GM12878 (cell line): Measurements from ENCODE around the gene MICAL3. TPM values are rescaled to one million over a fixed set of nuclear protein-coding genes. Genes with fewer than 3 reads are reported as not detected.

ENCODE experiments used
- ATF7 ChIP-seq: fragments of 450-650 bp; IDR thresholded peaks from 2 replicates; pipeline ENCODE4 v1.6.1; 2016; ENCODE audit warnings: low read depth, mild to moderate bottlenecking
- CEBPB ChIP-seq, 2 experiments: fragments of 150-350 bp in 1 of 2; IDR thresholded peaks; 2 replicates each; pipeline ENCODE4 v1.6.1; 2012 to 2014; ENCODE audit warnings: low read depth in 2 of 2, low read length in 2 of 2, borderline replicate concordance in 1 of 2, inconsistent platforms in 1 of 2
- DPF2 ChIP-seq: fragments of 450-650 bp; IDR thresholded peaks from 2 replicates; pipeline ENCODE4 v1.6.1; 2017; ENCODE audit warnings: mild to moderate bottlenecking
- EGR1 ChIP-seq, 2 experiments: IDR thresholded peaks; 1 replicate in 1 of 2; 2 replicates in 1 of 2; pipeline ENCODE4 v1.6.1; 2011 to 2012; ENCODE audit warnings: low read depth in 2 of 2, low read length in 2 of 2, borderline replicate concordance in 1 of 2, mild to moderate bottlenecking in 1 of 2, moderate library complexity in 1 of 2
- JUND ChIP-seq: IDR thresholded peaks from 2 replicates; pipeline ENCODE4 v1.6.1; 2012; ENCODE audit warnings: low read depth, mild to moderate bottlenecking, low read length, improper control_type of control experiment, moderate library complexity
- NFXL1 ChIP-seq: fragments of 450-650 bp; IDR thresholded peaks from 2 replicates; pipeline ENCODE4 v1.6.1; 2017; ENCODE audit warnings: antibody characterized with exemption, mild to moderate bottlenecking, borderline replicate concordance
- POU2F2 ChIP-seq: IDR thresholded peaks from 3 replicates; pipeline ENCODE4 v1.6.1; 2011; ENCODE audit warnings: low read depth, mild to moderate bottlenecking, low read length, borderline replicate concordance
- RAD21 ChIP-seq: IDR thresholded peaks from 2 replicates; pipeline ENCODE4 v1.6.1; 2011; ENCODE audit warnings: mild to moderate bottlenecking, low read depth, low read length, moderate library complexity; ENCODE audit not compliant: insufficient read depth
- RCOR1 ChIP-seq: conservative IDR thresholded peaks from 2 replicates; pipeline ENCODE4 v1.6.1; 2012; ENCODE audit warnings: low read depth, low read length, improper control_type of control experiment
- RFX5 ChIP-seq: IDR thresholded peaks from 2 replicates; pipeline ENCODE4 v1.6.1; 2011; ENCODE audit warnings: low read depth, low read length, improper control_type of control experiment
- SMC3 ChIP-seq: IDR thresholded peaks from 2 replicates; pipeline ENCODE4 v1.6.1; 2011; ENCODE audit warnings: low read length, improper control_type of control experiment, borderline replicate concordance
- SPI1 ChIP-seq: IDR thresholded peaks from 2 replicates; pipeline ENCODE4 v1.6.1; 2011; ENCODE audit warnings: low read depth, mild to moderate bottlenecking, low read length, moderate library complexity, borderline replicate concordance; ENCODE audit not compliant: insufficient read depth
- SREBF2 ChIP-seq: IDR thresholded peaks from 2 replicates; pipeline ENCODE4 v1.6.1; 2012; ENCODE audit warnings: mild to moderate bottlenecking, low read length
- STAT1 ChIP-seq: fragments of 450-650 bp; conservative IDR thresholded peaks from 2 replicates; pipeline ENCODE4 v1.6.1; 2014; ENCODE audit warnings: antibody characterized with exemption, mild to moderate bottlenecking
- TAF1 ChIP-seq: IDR thresholded peaks from 2 replicates; pipeline ENCODE4 v1.6.1; 2011; ENCODE audit warnings: mild to moderate bottlenecking, low read depth, low read length, borderline replicate concordance
- TARDBP ChIP-seq: IDR thresholded peaks from 2 replicates; pipeline ENCODE4 v1.6.1; 2016; ENCODE audit warnings: borderline replicate concordance
- TCF3 ChIP-seq: IDR thresholded peaks from 2 replicates; pipeline ENCODE4 v1.6.1; 2012; ENCODE audit warnings: low read depth, mild to moderate bottlenecking, low read length, borderline replicate concordance; ENCODE audit not compliant: insufficient read depth
- ZNF207 ChIP-seq: fragments of 450-650 bp; IDR thresholded peaks from 2 replicates; pipeline ENCODE4 v1.6.1; 2014; ENCODE audit warnings: antibody characterized with exemption, mild to moderate bottlenecking, borderline replicate concordance
- polyA plus RNA-seq, 11 experiments: library from polyadenylated mRNA; depleted of rRNA in 4 of 11; unstranded in 6 of 11; stranded (reverse) in 5 of 11; fragments of >200 nt; fragmentation: Nextera tagmentation in 4 of 11; fragmentation: Illumina TruSeq in 1 of 11; extraction: Ambion mirVana in 4 of 11; extraction: Trizol in 1 of 11; gene quantifications; 1 replicate in 1 of 11; 2 replicates in 10 of 11; pipeline versions ENCODE4 v1.2.1 to v1.2.3, GENCODE V29; 2011 to 2016; ENCODE audit warnings: inconsistent platforms in 2 of 11, missing spikeins in 2 of 11, low read depth in 1 of 11
- total RNA-seq, 4 experiments: library from RNA; depleted of rRNA in 3 of 4; stranded (reverse); fragments of >200 nt in 3 of 4; fragmentation: Illumina TruSeq in 1 of 4; extraction: Trizol in 1 of 4; gene quantifications; 2 replicates each; pipeline versions ENCODE4 v1.2.1 to v1.2.3, GENCODE V29; 2013 to 2021
- TF ChIP-seq, protein P1 (sequence below): IDR thresholded peaks from 2 replicates; pipeline ENCODE4 v1.6.1; 2012; ENCODE audit warnings: low read depth, low read length, improper control_type of control experiment
- TF ChIP-seq, protein P2 (sequence below): fragments of 450-650 bp; formaldehyde crosslinking; IDR thresholded peaks from 2 replicates; pipeline ENCODE4 v1.4.0; 2020; ENCODE audit warnings: mild to moderate bottlenecking, moderate library complexity
- TF ChIP-seq, protein P3 (sequence below): fragments of 450-650 bp; IDR thresholded peaks from 2 replicates; pipeline ENCODE4 v1.6.1; 2014; ENCODE audit warnings: mild to moderate bottlenecking

MICAL3 gene
- total and polyA plus RNA-seq, 10 of the 15 experiments (the other 5 are each of a cell fraction or from before 2014, with no cell fraction given): 2.6 to 92.2 (median 24.0) TPM

DNA sequence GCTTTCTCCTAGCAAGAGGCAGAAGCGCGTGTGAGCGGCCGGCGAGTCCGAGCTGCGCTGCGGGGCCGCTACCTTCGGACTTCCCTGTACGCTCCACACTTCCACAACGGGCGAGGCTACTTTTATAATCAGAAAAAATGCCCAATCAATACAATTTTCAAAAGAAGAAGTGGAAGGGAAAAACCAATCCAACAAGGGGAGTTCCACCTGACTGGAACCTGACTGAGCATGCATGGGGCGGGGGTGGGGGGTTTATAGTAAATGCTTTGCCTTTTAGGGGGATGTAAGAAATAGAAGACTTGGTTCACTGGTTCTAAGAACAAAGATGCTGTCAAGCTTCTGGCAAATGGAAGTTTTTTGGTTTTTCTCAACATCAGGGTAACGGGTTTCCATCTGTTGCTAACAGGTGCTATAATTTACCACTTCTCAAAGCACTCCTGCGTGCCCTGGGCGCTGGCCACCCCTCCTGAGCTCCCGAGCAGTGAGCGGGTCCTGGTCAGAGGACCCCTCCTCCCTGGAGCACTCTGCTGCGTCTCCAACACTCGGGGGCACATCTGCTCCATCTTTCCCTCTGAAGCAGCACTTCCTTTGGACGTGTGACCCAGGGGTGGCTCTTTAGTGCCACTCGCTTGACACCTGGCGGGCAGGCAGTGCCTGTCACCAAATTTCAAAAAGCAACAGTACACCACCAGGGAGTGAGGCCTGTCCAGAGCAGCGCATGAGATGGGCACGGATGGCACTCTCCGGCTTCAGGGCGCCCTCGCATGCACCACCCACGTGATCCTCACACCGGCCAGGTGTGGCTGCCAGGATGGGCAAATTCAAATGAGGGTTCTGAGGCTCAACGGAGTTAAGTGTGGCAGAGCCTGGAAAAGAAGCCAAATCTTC lies 228.5 kb downstream of the MICAL3 start (continued):
- TF ChIP-seq, protein P1, sequence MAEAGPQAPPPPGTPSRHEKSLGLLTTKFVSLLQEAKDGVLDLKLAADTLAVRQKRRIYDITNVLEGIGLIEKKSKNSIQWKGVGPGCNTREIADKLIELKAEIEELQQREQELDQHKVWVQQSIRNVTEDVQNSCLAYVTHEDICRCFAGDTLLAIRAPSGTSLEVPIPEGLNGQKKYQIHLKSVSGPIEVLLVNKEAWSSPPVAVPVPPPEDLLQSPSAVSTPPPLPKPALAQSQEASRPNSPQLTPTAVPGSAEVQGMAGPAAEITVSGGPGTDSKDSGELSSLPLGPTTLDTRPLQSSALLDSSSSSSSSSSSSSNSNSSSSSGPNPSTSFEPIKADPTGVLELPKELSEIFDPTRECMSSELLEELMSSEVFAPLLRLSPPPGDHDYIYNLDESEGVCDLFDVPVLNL: no peak
- TF ChIP-seq, protein P2, sequence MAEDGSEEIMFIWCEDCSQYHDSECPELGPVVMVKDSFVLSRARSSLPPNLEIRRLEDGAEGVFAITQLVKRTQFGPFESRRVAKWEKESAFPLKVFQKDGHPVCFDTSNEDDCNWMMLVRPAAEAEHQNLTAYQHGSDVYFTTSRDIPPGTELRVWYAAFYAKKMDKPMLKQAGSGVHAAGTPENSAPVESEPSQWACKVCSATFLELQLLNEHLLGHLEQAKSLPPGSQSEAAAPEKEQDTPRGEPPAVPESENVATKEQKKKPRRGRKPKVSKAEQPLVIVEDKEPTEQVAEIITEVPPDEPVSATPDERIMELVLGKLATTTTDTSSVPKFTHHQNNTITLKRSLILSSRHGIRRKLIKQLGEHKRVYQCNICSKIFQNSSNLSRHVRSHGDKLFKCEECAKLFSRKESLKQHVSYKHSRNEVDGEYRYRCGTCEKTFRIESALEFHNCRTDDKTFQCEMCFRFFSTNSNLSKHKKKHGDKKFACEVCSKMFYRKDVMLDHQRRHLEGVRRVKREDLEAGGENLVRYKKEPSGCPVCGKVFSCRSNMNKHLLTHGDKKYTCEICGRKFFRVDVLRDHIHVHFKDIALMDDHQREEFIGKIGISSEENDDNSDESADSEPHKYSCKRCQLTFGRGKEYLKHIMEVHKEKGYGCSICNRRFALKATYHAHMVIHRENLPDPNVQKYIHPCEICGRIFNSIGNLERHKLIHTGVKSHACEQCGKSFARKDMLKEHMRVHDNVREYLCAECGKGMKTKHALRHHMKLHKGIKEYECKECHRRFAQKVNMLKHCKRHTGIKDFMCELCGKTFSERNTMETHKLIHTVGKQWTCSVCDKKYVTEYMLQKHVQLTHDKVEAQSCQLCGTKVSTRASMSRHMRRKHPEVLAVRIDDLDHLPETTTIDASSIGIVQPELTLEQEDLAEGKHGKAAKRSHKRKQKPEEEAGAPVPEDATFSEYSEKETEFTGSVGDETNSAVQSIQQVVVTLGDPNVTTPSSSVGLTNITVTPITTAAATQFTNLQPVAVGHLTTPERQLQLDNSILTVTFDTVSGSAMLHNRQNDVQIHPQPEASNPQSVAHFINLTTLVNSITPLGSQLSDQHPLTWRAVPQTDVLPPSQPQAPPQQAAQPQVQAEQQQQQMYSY (CRISPR knock-in tag): peak; percentile 54; the same call in 1 of the 2 replicates
- TF ChIP-seq SREBF2 (no peak), TCF3 (0 out of 2 replicates have a peak, but pooled peaks have one; percentile 64), TAF1 (peak; percentile 34; the same call in 1 of the 2 replicates), NFXL1 (no peak), EGR1 (IDR thresholded peaks at IDR 0.05; ENCODE audit: borderline replicate concordance in 1 of 2, low read depth in 2 of 2, low read length in 2 of 2) (peak in 1 of 2 experiments; percentile 84; a peak in 1 of 3 replicates), ZNF207 (peak; percentile 39; the same call in 1 of the 2 replicates), DPF2 (peak; percentile 6; the same call in 1 of the 2 replicates), RAD21 (peak; percentile 26; the same call in 1 of the 2 replicates), ATF7 (peak; percentile 90), TARDBP (no peak), POU2F2 (peak; percentile 52; the same call in 2 of the 3 replicates), SPI1 (peak; percentile 85), SMC3 (peak; percentile 33; the same call in 1 of the 2 replicates), RCOR1 (no peak), STAT1 (no peak), RFX5 (0 out of 2 replicates have a peak, but pooled peaks have one; percentile 1), JUND (peak; percentile 58; the same call in 1 of the 2 replicates), CEBPB (IDR thresholded peaks at IDR 0.05; ENCODE audit: borderline replicate concordance in 1 of 2, low read depth in 2 of 2, low read length in 2 of 2) (no peak)
- TF ChIP-seq, protein P3, sequence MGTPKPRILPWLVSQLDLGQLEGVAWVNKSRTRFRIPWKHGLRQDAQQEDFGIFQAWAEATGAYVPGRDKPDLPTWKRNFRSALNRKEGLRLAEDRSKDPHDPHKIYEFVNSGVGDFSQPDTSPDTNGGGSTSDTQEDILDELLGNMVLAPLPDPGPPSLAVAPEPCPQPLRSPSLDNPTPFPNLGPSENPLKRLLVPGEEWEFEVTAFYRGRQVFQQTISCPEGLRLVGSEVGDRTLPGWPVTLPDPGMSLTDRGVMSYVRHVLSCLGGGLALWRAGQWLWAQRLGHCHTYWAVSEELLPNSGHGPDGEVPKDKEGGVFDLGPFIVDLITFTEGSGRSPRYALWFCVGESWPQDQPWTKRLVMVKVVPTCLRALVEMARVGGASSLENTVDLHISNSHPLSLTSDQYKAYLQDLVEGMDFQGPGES: no peak
